ENCODE data around the gene NRTN.

Gene NRTN

DNA sequence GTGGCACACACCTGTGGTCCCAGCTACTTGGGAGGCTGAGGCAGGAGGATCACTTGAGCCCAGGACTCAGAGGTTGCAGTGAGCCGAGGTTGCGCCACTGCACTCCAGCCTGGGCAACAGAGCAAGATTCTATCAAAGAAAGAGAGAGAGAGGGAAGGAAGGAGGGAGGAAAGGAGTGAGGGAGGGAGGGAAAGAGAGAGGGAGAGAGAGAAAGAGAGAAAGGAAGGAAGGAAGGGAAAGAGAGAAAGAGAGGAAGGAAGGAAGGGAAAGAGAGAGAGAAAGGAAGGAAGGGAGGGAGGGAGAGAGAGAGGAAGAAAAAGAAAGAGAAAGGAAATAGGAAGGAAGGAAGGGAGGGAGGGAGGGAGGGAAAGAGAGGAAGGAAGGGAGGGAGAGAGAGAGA lies 12.4 kb downstream of the NRTN start:
- no peak for DNase-seq

DNA sequence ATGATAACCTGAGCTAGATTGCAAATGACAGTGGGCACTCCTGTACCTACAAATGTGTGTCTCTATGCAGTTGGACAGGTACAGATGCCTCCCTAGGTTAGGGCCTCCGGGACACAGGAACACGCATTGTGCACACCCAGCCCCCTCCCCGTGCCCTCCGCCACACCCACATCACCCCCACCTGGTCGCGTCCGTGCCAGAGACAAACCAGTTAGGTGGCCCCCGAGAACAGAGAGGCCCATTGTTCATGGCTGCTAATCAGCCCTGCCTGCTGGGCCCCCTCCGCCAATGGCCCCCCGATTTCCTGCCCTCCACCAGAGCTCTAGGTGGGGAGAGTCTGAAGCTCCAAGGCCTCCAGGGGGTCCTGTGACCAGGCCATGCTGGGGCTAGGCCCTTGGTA lies 13.7 kb downstream of the NRTN start:
- no peak for DNase-seq

DNA sequence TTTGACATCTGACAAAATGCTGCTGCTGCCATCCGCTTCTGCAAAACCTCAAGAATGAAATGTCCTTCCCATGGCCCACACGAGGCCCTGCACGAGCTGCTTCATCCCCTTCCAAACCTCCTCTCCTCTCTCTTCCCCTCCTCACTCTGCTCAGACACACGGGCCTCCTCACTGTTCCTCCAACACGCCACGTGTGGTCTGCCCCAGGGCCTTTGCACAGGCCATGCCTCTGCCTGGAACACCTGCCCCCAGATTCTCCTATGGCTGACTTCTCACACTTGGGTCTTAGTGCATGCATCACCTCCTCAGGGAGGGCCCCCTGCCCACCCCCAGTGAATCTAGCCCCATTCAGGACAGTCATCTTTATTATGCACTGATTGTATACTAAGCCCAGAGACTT lies 15.9 kb downstream of the NRTN start:
- DNase-seq: no peak

DNA sequence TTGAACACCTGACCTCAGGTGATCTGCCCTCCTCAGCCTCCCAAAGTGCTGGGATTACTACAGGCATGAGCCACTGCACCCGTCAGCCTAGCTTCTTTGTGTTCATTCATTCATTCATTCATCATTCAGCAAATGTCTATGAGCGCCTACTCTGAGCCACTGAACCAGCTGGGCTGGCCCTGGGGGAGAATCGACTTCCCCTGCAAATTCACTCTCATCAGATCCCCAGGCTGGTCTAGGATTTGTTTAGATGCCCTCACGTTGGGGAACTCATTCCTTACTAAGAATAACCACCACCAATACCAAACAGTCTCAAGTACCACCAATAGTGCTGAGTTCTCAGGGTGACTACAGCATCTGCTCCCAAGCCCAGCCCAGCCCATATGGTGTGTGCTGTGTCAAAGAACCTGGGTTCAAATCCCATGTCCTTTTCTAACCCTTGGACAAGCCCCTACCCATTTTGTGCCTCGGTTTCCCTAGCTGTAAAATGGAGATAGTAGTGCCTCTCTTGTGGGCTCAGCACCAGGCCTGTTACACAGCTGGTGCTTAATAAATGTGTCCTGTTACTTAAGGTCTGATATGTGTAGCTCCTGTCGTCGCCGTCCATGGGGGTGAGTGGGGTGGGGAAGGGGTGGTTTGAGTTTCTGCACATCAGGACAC lies 16.8 kb downstream of the NRTN start:
- DNase-seq: no peak

DNA sequence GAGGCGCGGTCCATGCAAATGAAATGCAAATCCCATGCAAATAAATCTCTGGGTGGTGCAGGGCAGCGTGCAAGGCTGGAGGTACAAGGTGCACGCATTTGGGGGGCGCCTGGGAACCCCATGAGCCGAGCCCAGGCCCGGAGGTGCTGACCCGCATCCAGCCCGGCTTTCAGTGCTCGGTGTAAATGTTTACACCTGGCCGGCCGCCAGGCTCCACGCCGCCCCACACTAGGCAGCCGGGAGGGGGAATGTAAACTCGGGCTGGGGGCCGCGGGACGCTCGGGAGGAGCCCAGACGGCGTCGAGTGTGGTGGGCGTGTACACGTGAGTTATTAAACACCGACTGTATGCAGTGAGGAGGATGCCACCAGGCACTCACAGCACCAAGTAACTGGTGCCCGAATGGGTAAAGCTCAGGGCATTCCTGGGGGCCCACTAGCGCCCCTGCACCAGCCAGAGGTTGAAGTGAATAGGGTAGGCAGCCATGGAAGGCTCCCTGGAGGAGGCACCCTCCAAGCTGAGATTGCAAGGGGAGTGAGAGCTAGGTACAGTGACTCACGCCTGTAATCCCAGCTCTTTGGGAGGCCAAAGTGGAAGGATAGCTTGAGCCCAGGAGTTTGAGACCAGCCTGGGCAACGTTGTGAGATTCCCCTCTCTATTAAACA lies 17.4 kb downstream of the NRTN start:
- no peak for DNase-seq

DNA sequence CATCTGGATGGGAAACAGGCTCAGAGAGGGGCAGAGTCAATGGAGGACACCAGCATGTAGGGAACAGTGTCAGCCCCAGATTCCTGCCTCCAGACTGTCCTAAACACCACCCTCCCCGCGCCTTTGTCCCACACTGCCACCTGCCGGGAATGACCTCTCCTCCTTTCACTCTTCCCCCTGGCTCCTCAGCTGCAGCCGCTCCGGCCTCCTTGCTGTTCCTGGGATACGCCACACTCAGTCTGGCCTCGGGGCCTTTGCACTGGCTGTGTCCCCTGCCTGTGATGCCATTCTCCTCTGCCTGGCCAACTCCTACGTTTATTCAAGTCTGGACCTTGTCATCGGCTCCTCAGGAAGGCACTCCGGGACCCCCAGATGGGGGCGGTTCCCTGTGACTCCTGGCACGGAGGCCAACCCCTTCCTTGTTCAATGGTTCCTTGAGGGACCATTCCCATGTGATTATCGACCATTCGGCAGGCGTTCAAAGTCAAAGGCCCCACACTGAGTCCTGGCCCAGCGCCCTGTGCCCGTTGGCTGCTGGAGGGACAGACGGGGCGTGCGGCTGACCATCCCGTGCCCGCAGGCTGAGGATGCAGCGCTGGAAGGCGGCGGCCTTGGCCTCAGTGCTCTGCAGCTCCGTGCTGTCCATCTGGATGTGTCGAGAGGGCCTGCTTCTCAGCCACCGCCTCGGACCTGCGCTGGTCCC lies 18.9 kb downstream of the NRTN start:
- DNase-seq: no peak

DNA sequence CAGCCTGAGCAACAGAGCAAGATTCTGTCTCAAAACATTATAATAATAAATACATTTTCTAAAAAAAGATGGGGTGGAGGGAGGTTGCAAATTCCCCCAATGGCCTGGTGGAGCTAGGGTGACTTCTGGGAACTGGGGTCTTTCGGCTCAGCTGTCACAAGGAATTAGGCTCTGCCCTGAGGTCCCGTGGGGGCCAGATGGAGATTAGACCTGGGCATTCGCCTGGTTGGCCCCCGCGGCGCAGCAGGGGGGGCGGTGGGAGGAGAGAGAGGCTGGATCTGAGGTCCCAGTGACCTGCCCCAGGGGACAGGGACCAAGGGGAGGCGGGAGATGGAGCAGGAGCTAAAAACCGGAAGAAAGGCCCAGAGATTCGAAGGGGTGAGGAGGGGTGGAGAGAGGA lies 19.9 kb downstream of the NRTN start:
- DNase-seq: no peak

DNA sequence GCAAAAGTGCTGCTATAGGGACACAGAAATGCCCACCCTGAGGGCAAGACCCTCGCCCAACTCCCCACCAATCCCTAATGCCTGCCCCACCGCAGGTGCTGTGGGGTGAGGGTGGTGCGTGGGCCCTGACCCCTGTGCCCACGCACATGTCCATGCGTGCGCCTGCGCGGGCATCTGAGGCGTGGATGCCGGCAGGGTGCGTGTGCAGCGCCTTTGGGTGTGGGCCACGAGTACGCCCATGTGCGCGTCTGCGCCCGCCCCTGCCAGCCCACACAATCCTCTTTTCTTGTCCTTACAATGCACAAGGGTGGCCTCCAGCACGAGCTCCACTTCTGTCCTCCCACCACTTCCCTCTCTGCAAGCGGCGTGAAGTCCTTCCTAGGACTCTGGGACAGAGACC lies 20.3 kb downstream of the NRTN start:
- DNase-seq: no peak

DNA sequence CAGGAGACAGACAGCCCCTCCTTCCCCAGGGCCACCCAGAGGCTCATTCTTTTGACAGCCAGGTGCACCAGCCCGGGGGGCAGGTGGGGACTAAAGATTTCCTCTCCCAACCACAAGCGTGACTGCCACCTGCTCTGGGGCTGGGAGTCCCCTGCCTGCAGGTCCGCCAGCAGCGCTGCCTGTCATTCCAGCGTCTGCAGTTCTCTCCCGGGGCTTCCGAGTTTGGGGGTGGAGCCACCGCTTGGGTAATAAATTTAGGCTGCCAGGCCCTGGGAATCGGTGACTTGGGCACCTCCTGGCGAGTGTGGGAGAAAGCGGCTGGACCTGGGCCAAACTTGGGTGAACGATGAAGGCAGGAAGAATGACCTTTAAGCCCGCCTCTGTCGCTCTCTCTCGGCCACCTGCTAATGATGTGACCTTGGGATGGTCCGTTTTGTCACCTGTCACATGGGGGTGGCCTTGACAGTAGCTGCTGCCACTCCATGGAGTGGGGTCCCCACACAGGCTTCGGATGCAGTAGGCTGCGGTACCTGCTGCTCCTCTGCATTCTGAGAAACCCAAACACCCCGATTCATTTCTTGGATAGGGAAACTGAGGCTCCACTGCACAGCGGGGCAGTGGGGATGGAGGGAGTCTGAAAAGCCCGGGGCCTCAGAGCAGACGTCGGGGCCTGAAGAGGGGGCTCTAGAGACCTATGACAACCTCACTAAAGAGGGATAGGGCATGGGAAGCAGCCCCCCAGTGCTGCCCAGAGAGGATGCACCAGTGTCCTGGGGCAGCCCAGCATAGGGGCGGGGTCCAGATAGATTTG lies 21.9 kb downstream of the NRTN start:
- DNase-seq: peak; percentile 12

DNA sequence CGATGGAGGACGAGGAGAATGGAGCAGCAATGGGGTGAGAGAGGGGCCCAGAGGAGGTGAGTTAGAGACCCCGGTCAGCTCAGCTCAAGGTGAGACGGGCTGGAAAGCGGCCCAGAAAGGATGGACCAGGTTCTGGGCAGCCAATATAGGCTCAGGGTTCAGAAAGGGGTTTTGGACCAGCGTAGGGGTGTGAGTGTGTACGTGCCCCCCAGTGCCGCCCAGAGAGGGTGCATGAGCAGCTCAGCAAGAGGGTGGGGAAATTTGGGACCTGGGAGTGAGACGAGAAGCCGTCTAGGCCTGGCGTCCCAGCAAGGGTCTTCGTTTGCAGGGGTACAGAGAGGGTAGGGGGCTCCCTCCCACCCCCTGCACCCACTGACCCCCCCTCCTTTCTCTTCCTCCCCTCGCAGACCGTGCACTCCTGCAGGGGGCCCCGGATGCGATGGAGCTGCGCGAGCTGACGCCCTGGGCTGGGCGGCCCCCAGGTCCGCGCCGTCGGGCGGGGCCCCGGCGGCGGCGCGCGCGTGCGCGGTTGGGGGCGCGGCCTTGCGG lies 22.5 kb downstream of the NRTN start:
- no peak for DNase-seq

DNA sequence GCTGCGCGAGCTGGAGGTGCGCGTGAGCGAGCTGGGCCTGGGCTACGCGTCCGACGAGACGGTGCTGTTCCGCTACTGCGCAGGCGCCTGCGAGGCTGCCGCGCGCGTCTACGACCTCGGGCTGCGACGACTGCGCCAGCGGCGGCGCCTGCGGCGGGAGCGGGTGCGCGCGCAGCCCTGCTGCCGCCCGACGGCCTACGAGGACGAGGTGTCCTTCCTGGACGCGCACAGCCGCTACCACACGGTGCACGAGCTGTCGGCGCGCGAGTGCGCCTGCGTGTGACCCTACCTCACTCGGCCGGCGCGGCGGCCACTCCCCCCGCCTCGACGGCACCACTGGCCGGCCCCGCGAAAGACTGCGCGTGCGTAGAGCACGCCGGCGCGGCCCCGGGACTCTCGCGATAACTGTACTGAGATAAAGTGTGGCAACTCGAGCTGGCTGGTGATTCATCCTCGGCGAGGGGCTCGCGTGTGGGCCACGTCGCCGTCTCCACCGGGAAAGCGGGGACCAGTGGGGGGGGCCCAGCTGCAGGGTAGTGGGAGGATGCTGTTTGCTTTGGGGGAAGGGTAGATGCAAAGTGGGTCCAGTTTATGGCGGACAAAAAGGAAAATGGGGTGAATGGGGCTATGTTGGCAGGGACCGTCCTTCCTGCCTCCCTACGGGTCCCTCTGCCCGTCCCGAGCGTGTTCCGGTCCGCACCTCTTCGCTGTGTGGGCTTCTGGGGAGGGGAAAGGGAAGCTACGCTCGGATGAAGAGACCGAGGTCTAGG lies 23.2 kb downstream of the NRTN start:
- peak; percentile 87 for DNase-seq

DNA sequence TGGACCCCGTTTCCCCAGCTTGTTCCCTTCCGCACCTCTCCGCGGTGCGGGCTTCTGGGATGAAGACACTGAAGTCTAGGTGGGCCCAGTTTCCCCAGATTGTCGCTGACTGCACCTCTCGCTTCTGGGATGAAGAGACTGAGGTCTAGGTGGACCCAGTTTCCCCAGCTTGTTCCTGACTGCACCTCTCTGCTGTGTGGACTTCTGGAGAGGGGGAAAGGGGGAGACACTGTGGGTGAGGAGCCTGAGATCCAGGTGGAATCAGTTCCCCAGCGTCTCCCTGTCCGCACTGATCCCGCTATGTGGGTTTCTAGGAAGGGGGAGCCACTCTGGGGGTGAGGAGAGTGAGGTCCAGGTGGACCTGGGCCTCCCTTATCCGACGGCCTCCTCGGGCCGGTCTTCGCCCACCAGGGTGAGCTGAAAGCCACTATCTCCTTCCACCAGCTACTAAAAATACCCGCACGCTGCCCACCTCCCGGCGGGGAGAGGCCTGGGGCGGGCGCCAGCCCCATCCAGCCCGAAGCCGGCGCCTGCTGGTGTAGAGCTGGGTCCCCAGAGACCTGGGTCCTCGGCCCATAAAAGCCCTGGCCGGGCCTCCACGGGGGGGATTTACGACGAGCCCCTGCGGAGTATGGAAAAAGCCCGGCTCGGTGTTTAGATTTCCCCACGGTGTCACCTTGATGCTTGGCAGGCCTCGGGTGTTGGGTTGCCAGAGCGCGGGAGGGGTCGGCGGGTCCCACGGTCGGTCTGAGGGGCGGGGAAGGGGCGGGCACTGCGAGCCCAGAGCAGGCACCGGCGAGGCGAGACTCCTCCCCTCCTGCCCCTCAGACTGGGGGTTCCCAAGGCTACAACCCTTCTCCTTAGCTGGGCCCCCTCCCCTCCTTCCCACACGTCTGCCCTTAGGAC lies 24.0 kb downstream of the NRTN start:
- no peak for DNase-seq

DNA sequence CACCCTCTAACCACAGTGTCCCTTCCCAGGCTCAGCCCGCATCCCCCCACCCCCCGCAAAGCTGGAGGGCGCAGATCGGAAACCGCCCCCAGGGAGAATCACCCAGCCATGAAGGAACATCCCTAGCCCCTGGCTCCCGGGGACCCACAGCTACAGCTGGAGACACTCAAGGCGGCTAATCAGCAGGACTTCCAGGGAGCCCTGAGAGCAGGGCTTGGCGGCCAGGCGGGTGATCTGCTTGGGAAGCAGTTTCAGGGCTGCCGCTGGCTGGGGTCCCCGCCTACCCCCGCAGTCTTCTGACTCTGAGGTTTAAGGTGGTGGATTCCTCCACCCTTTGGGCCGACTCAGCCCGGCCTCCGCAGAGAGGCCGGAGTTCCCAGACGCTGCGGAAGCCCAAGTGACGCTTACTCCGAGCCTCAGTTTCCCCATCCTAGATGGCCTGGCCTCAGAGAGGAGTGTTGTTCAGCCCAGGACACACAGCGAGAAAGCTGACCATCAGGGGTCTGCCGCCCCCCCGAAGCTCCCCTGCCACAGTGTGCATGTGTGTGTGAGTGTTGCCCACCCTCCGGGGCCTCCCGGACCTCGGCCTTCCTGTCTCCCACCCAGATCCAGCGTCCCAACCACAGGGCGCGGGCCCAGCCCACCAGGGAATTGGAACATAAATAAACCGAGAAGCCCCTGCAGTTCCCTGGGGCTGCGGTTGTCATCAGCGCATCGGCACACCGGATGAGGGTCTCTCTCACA lies 24.9 kb downstream of the NRTN start:
- DNase-seq: no peak

DNA sequence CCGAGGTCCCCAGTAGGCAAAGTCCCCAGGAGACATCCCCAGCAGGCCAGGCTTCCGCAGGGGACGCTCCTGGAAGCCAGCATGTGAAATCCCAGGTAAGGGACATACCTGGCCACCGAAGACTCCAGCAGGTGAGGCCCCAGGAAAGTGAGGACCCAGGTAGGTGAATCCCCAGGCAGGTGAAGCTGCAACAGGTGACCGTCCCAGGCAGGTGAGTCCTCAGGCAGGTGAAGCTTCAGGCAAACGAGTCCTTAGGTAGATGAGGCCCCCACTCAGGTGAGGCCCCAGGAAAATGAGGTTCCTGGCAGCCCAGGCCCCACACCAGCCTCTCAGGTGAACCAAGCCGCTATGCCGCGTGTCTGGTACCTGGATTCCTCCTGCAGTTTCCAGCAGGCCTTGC lies 26.3 kb downstream of the NRTN start:
- DNase-seq: no peak

DNA sequence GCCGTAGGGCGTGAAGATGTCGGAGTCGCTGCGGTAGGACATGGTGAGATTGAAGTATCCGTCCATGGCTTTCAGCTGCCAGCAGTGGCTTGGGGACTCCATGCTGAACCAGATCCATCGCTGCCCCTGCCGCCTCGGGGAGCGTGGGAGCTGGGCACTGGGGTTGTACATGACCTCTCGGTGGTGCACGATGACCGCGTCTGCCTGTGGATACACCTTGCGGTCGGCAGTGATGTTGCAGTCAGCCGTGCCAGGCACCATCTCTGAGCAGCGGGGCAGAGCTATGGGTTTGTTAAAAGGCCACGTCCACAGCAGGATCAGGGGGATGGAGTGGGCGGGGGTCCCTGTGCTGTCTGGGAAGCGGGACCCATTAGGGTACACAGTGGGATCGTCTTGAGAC lies 27.2 kb downstream of the NRTN start:
- DNase-seq: no peak

DNA sequence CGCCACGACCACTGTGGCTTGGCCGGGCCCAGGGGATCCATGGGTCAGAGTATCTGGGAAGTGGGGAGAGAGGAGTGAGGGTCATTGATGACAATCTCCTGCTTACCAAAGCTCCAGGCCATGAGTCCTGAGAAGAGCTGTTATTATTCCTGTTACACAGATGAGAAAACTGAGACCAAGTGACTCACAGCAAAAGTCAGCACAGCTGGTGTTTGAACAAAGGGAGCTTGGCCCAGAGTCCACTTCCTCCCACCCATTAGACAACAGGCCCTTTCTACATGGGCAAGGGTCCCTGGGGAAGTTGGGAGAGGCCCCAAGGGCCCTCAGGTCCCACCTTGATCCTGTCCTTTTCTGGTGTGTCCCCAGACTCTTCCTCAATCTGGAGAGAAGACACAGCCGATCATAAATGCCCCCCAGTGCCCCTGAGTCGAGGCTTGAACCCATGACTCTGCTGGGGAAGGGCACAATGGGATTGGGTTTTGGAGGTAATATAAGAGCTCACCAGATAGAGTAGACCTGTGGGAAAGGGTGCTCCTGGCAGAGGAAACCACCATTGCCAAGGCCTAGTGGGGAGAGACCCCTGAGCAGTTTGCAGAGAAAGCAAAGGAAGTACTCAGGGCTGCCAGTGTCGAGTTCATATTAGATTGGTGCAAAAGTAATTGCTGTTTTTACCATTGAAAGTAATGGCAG lies 27.8 kb downstream of the NRTN start:
- no peak for DNase-seq

DNA sequence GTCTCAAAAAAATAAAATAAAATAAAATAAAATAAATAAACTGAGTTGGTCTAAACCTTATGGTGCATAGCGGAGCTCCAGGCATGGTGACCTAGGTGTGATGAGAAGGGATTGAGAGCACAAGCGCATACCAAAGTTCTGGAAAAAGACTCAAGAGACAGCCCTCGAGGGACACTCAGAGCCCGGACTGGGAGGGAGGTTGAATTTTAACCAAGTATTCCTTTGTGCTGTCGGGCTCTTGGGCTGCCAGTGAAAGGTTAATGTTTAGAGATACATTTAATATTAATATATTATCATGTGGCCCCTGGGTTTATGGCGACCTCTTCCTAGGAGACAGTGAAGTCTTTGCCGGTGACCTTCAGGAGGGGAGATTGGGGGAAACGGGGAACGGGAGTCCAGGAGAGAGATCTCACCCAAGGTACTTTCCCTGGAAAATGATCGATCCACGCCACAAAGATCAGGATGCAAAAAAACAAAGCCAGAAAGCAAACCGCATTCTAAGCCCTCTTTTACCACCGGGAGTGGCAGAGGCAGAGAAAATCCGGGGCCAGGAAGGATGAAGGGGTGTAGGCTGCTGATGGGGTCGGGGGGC lies 33.0 kb downstream of the NRTN start:
- DNase-seq: no peak

DNA sequence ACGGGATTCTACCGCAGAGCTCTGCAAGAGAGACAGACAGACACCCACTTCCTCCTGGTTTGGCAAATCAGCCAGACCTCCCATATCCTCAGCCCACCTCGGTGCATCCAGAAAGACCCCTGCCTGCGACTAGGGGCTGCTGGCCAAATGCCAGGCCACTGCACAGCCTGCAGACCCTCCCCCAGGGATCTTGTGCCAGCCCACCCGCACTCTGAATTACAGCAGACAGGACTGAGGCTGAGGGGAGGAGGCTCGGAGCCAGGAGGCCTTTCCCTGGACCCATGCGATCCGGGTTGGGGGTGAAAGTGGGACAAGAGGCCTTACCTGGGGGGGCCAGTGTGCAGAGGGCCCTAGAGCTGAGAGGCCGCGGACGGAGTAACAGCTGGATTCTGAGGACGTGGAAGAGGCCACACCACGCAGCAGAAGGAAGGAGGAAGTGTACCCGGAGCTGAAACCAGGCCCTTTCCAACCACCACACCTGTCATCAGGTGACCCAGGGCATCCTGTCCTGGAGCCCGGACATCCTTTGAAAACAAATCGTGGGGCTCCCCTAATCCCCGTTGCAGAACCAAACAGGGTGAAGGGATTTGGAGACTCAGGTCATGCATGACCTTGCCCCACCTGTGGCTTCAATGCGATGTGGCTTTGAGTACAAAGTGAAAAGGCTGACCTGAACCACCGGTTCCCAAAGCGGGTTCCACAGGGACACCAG lies 33.6 kb downstream of the NRTN start:
- DNase-seq: no peak
